Mesendoderm (in vitro differentiated cells): ENCODE measurements around the gene TRPM5.
A peak's percentile ranks its signal among the peaks of the same experiment; 100 is the strongest.

ENCODE experiments used
- DNase-seq: peaks from one replicate; pipeline ENCODE4 v3.0.0; 2013
- H2AK5ac ChIP-seq: 2 replicates; pipeline ENCODE4 v1.6.1; 2013; ENCODE audit warnings: low read length, inconsistent platforms
- H2BK120ac ChIP-seq: 2 replicates; pipeline ENCODE4 v1.6.1; 2013; ENCODE audit warnings: low read depth, mild to moderate bottlenecking, low read length, moderate library complexity, mixed read lengths
- H2BK15ac ChIP-seq: replicated peaks from 2 replicates; pipeline ENCODE4 v1.6.1; 2013; ENCODE audit warnings: low read depth, mild to moderate bottlenecking, moderate library complexity
- H2BK5ac ChIP-seq: 2 replicates; pipeline ENCODE4 v1.6.1; 2013; ENCODE audit warnings: low read length, inconsistent platforms
- H3K18ac ChIP-seq: 2 replicates; pipeline ENCODE4 v1.6.1; 2013; ENCODE audit warnings: mild to moderate bottlenecking, low read length, mixed read lengths
- H3K23ac ChIP-seq: one replicate; pipeline ENCODE4 v1.6.1; 2013; ENCODE audit warnings: low read length
- H3K27ac ChIP-seq: 2 replicates; pipeline ENCODE4 v1.5.1; 2013; ENCODE audit warnings: low read depth, mild to moderate bottlenecking, inconsistent platforms, low read length, moderate library complexity
- H3K27me3 ChIP-seq: 2 replicates; pipeline ENCODE4 v1.6.1; 2013; ENCODE audit warnings: low read length, control low read depth, mild to moderate bottlenecking, inconsistent platforms; ENCODE audit not compliant: insufficient read depth, poor library complexity
- H3K36me3 ChIP-seq: 2 replicates; pipeline ENCODE4 v1.6.1; 2013; ENCODE audit warnings: low read length, inconsistent platforms; ENCODE audit not compliant: control insufficient read depth, insufficient read depth
- H3K4ac ChIP-seq: one replicate; pipeline ENCODE4 v1.6.1; 2013; ENCODE audit warnings: low read depth, mild to moderate bottlenecking, low read length, moderate library complexity
- H3K4me1 ChIP-seq: 2 replicates; pipeline ENCODE4 v1.6.1; 2013; ENCODE audit warnings: low read depth, low read length, inconsistent platforms; ENCODE audit not compliant: control insufficient read depth
- H3K4me2 ChIP-seq: 2 replicates; pipeline ENCODE4 v1.6.1; 2013; ENCODE audit warnings: low read length
- H3K4me3 ChIP-seq: 2 replicates; pipeline ENCODE4 v1.5.1; 2013; ENCODE audit warnings: mild to moderate bottlenecking, low read length
- H3K56ac ChIP-seq: one replicate; pipeline ENCODE4 v1.6.1; 2013; ENCODE audit warnings: low read length
- H3K79me1 ChIP-seq: 2 replicates; pipeline ENCODE4 v1.6.1; 2013; ENCODE audit warnings: low read length, inconsistent platforms
- H3K79me2 ChIP-seq: 2 replicates; pipeline ENCODE4 v1.6.1; 2013; ENCODE audit warnings: mild to moderate bottlenecking, low read length; ENCODE audit not compliant: control insufficient read depth, insufficient read depth
- H3K9ac ChIP-seq: 2 replicates; pipeline ENCODE4 v1.6.1; 2013; ENCODE audit warnings: low read length, inconsistent platforms
- H4K5ac ChIP-seq: one replicate; pipeline ENCODE4 v1.6.1; 2013; ENCODE audit warnings: low read length
- H4K8ac ChIP-seq: one replicate; pipeline ENCODE4 v1.6.1; 2013; ENCODE audit warnings: low read depth, mild to moderate bottlenecking, control low read depth, low read length, moderate library complexity
- WGBS: extraction: QIAGEN DNeasy Blood & Tissue Kit; methylation state at CpG from one replicate; pipeline ENCODE4 v1.1.7; 2013; ENCODE audit warnings: low lambda C conversion rate, missing lambda C conversion rate; ENCODE audit not compliant: insufficient coverage; ENCODE audit errors: extremely low coverage; 5-methylcytosine and 5-hydroxymethylcytosine counted together

Gene TRPM5

DNA sequence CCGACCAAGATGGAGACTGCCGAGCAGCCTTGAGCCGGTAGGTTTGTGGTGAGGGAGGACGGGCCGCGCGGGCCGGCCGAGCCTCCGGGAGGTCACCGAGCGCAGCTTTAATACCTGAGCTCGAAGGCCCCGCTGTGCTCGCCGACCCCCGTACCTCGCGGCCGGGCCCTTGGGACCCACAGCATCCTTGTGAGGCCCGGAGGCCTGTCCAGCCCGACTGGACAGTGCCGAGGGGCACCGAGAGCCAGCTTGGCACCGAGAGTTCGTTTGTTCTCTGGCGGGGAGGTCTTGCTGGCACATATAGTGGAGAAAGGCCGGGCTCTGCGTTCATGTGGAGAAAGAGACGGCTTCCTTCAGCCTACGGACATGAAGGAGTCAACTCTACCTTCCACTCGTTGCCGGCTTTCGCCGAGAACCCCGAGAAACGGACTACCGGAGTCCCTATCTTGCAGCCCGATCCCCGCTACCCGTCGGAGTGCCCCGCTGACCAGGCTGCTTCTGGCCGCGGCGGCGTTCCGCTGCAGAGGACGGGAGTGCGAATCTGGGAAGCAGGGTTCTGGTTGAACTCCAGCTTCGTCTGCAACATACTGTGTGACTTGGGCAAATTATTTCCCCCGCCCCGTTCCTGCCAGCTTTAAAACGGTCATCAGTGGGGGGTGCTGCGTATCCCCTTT lies 43.4 kb downstream of the TRPM5 start:
- H3K56ac ChIP-seq, result peak overlapping the region; percentile 96
- H3K27ac ChIP-seq, result no peak overlapping the region
- peak overlapping the region; percentile 99 for H3K9ac ChIP-seq
- no peak for DNase-seq
- H3K4ac ChIP-seq, result peak overlapping the region; percentile 77
- H2BK120ac ChIP-seq, result no peak overlapping the region
- H2AK5ac ChIP-seq, result peak overlapping the region; percentile 82
- H3K4me2 ChIP-seq, result peak overlapping the region; percentile 64
- H3K27me3 ChIP-seq, result no peaks in the 10 kb centered on the region
- WGBS, result no CpG with 5 or more reads among the region's 55 CpGs
- H3K4me1 ChIP-seq, result peaks cover 5% of the 10 kb centered on the region
- H3K79me2 ChIP-seq, result peaks cover 11% of the 10 kb centered on the region
- H2BK5ac ChIP-seq, result no peak overlapping the region
- no peak overlapping the region for H4K5ac ChIP-seq
- H3K79me1 ChIP-seq, result peaks cover 11% of the 10 kb centered on the region
- H4K8ac ChIP-seq, result no peak overlapping the region
- H3K18ac ChIP-seq, result no peak overlapping the region
- H3K23ac ChIP-seq, result no peak overlapping the region
- peak overlapping the region; percentile 95 for H3K4me3 ChIP-seq
- H3K36me3 ChIP-seq, result no peaks in the 10 kb centered on the region
- no peak overlapping the region for H2BK15ac ChIP-seq

DNA sequence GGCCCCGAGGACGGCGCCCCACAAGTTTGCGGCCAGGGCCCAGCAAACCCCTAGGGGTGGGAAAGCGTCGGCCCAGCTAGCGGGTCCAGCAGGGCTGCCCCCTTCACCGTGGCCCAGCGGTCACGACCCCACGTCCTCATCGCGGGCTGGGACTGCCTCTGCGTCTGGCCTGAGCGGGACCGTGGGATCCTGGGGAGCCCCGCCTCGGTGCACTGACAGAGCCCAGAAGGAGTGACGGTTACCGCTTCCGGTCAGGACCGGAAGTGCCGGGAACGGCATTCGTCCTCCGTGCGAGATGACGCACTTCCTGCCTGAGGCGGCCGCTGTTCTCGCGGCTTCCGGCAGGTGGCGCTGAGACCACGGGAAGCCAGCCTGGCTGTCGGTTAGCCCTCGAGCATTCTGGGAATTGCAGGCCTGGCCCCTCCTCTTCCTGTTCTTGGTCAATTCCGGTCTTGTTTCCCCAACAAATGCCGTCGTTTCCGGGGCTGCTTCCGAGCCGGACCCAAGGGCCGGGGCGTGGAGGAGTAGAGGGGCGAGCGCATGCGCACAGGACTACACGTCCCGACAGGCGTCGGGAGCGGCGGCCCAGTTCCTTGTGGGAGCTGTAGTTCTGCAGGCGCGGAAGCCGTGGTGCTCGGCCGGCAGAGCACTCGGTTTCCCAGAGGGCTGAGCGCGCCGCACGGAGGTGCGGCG lies 44.1 kb downstream of the TRPM5 start, which contains the start of gene TSSC4:
TSSC4 (plus strand) TSS at position 682 of the 693 bp plus-strand sequence. CDS start 1,884 bp downstream, outside the sequence.
- H3K27ac ChIP-seq, result peak within 1 kb of the TSS; percentile 69
- H4K5ac ChIP-seq, result no peak within 1 kb of the TSS
- peak within 1 kb of the TSS; percentile 35 for H2BK5ac ChIP-seq
- peaks cover 11% of the 10 kb centered on the region for H3K79me1 ChIP-seq
- peak within 1 kb of the TSS; percentile 95 for H3K4me3 ChIP-seq
- H3K27me3 ChIP-seq, result no peaks in the 10 kb centered on the region
- H3K36me3 ChIP-seq, result peaks cover 3% of the 10 kb centered on the region
- peak within 1 kb of the TSS; percentile 64 for H3K4me2 ChIP-seq
- no peak within 1 kb of the TSS for H3K23ac ChIP-seq
- H2AK5ac ChIP-seq, result peak within 1 kb of the TSS; percentile 82
- H3K4me1 ChIP-seq, result peaks cover 5% of the 10 kb centered on the region
- no CpG with 5 or more reads among the region's 66 CpGs for WGBS
- peak within 1 kb of the TSS; percentile 57 for H4K8ac ChIP-seq
- peak; percentile 100 for DNase-seq
- H3K4ac ChIP-seq, result peak within 1 kb of the TSS; percentile 77
- no peak within 1 kb of the TSS for H2BK120ac ChIP-seq
- peak within 1 kb of the TSS; percentile 96 for H3K56ac ChIP-seq
- peaks cover 11% of the 10 kb centered on the region for H3K79me2 ChIP-seq
- no peak within 1 kb of the TSS for H2BK15ac ChIP-seq
- H3K18ac ChIP-seq, result no peak within 1 kb of the TSS
- peak within 1 kb of the TSS; percentile 99 for H3K9ac ChIP-seq

DNA sequence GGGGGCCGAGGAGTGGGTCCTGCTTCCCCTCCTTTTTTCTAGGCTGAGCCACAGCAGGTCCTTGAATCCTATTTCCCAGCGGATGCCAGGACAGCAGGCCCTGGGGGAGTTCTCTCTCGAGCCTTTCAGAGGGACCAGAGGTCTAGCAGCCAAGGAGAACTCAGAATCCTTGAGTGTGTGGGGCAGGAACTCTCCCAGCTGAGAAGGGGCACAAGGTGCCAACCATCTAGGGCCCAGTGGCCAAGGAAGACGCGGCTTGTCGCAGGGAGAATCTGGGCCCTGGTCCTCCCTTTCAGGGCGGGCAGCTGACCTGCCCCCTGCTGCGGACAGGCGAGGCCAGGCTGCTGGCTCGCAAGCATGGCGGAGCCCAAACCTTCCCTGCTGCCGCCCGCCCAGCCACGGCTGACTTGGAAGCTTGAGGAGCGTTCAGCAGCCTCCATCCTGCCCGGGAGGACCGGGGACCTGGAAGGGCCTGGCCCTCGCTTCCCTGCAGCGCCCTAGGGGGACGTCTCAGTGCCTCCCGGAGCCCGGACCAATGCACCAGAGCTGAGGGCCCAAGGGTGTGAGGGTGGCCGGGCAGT lies 44.7 kb downstream of the TRPM5 start:
- H3K79me1 ChIP-seq, result peaks cover 11% of the 10 kb centered on the region
- peak; percentile 38 for DNase-seq
- no peak overlapping the region for H3K23ac ChIP-seq
- no peak overlapping the region for H2BK120ac ChIP-seq
- peak overlapping the region; percentile 34 for H3K4me3 ChIP-seq
- peak overlapping the region; percentile 22 for H3K4ac ChIP-seq
- H3K9ac ChIP-seq, result peak overlapping the region; percentile 81
- H2BK5ac ChIP-seq, result peak overlapping the region; percentile 35
- H2AK5ac ChIP-seq, result no peak overlapping the region
- H3K18ac ChIP-seq, result no peak overlapping the region
- H3K27me3 ChIP-seq, result no peaks in the 10 kb centered on the region
- peak overlapping the region; percentile 60 for H3K4me2 ChIP-seq
- peak overlapping the region; percentile 69 for H3K27ac ChIP-seq
- H3K56ac ChIP-seq, result peak overlapping the region; percentile 90
- no peak overlapping the region for H4K5ac ChIP-seq
- no peak overlapping the region for H2BK15ac ChIP-seq
- peaks cover 3% of the 10 kb centered on the region for H3K36me3 ChIP-seq
- peak overlapping the region; percentile 57 for H4K8ac ChIP-seq
- WGBS, result no CpG with 5 or more reads among the region's 23 CpGs
- H3K79me2 ChIP-seq, result peaks cover 11% of the 10 kb centered on the region
- H3K4me1 ChIP-seq, result peaks cover 5% of the 10 kb centered on the region

DNA sequence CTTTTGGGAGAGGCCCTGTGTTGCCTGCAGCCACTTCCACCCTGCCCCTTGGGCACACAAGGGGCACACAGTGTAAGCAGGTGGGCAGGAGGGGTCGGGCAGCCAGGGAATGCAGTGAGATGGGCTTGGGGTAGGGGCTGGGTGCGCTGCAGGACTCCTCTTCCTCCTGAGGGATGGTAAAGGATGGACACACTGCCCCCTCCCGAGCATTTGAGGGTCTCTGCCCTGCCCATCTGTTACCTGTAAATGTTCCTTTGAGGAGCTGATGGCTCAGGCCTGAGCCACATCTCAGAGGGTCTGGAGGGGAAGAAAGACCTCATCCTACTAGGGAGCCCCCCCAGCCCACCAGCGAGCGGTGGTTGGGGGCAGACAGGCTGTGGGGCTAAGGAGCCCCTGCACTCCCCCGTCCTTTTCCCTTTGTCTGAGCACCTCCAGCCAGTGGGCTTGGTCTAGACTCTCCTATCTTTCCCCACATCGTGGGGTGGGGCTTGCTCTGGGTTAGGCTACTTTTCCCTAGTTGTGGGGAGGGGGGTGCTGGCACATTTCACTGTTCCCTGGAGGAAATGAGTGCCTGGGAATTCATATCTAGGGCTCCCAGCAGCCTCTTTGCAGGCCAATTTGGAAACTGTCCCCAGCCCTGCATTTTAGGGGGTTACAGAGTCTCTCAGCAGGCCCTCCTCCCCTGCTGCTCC lies 45.5 kb downstream of the TRPM5 start:
- no CpG with 5 or more reads among the region's 7 CpGs for WGBS
- Histone ChIP-seq H2AK5ac (no peak overlapping the region), H3K4ac (no peak overlapping the region), H2BK120ac (no peak overlapping the region), H3K79me1 (peaks cover 11% of the 10 kb centered on the region), H4K8ac (no peak overlapping the region), H3K36me3 (peaks cover 3% of the 10 kb centered on the region), H3K23ac (no peak overlapping the region), H3K27me3 (no peaks in the 10 kb centered on the region), H2BK15ac (no peak overlapping the region), H3K56ac (peak overlapping the region; percentile 25), H3K9ac (peak overlapping the region; percentile 81), H3K79me2 (peaks cover 11% of the 10 kb centered on the region), H3K4me2 (no peak overlapping the region), H4K5ac (no peak overlapping the region), H3K18ac (no peak overlapping the region), H3K4me3 (no peak overlapping the region), H3K4me1 (peaks cover 5% of the 10 kb centered on the region), H3K27ac (no peak overlapping the region), H2BK5ac (no peak overlapping the region)
- no peak for DNase-seq

DNA sequence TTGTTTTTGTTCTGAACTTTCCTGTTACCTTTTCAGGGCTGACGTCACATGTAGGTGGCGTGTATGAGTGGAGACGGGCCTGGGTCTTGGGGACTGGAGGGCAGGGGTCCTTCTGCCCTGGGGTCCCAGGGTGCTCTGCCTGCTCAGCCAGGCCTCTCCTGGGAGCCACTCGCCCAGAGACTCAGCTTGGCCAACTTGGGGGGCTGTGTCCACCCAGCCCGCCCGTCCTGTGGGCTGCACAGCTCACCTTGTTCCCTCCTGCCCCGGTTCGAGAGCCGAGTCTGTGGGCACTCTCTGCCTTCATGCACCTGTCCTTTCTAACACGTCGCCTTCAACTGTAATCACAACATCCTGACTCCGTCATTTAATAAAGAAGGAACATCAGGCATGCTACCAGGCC lies 47.3 kb downstream of the TRPM5 start:
- Histone ChIP-seq H3K9ac (no peak overlapping the region), H3K79me2 (peaks cover 10% of the 10 kb centered on the region), H3K4me3 (no peak overlapping the region), H2BK120ac (no peak overlapping the region), H3K4me2 (no peak overlapping the region), H4K8ac (no peak overlapping the region), H2BK5ac (no peak overlapping the region), H3K27ac (no peak overlapping the region), H3K79me1 (peaks cover 8% of the 10 kb centered on the region), H2BK15ac (no peak overlapping the region), H3K56ac (no peak overlapping the region), H3K4ac (no peak overlapping the region), H4K5ac (no peak overlapping the region), H3K27me3 (no peaks in the 10 kb centered on the region), H3K4me1 (peaks cover 5% of the 10 kb centered on the region), H3K23ac (no peak overlapping the region), H3K18ac (no peak overlapping the region), H2AK5ac (no peak overlapping the region), H3K36me3 (peaks cover 3% of the 10 kb centered on the region)
- no peak for DNase-seq
- WGBS, result no CpG with 5 or more reads among the region's 12 CpGs
